ENCODE measurements around the gene IL1RAPL2. TPM values are rescaled to one million over a fixed set of nuclear protein-coding genes. Genes with fewer than 3 reads are reported as not detected.
"Not testable (repeated sequence)": the region's sequence is repeated elsewhere in the genome, so short reads cannot be mapped to it uniquely, and the experiment has no call there.

The IL1RAPL2 gene
- total RNA-seq, 1 donor from 2014 or later: not detected

DNA sequence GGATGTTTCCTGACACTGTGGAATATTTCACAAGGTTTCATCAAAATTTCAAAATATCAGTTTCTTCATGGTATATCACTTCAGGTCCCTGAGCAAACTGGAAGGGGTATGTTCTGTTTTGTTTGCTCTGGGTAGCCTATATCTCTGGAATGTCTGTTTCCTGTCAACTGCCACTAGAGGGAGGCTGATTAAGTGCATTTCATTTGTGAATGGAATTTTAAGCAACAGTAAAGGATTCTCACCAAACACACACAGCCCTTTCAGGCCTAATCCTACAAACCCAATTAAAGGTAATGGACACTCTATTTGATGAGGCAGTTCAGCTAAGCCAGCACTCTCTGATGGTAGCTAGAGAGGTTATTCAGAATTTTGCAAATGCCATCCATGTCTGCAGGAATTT, 347.3 kb downstream of the IL1RAPL2 start:
- Histone ChIP-seq H3K36me3 (ENCODE audit: control insufficient read depth, insufficient read depth, low read length) (no peaks in the 10 kb centered on the region), H3K27me3 (ENCODE audit: control insufficient read depth, insufficient read depth, low read length) (no peaks in the 10 kb centered on the region), H3K4me3 (ENCODE audit: low read depth, low read length) (no peak overlapping the region)
- DNase-seq (ENCODE audit: low read depth) (peak; percentile 10), FAIRE-seq (no peak)
- TF ChIP-seq, protein P1, sequence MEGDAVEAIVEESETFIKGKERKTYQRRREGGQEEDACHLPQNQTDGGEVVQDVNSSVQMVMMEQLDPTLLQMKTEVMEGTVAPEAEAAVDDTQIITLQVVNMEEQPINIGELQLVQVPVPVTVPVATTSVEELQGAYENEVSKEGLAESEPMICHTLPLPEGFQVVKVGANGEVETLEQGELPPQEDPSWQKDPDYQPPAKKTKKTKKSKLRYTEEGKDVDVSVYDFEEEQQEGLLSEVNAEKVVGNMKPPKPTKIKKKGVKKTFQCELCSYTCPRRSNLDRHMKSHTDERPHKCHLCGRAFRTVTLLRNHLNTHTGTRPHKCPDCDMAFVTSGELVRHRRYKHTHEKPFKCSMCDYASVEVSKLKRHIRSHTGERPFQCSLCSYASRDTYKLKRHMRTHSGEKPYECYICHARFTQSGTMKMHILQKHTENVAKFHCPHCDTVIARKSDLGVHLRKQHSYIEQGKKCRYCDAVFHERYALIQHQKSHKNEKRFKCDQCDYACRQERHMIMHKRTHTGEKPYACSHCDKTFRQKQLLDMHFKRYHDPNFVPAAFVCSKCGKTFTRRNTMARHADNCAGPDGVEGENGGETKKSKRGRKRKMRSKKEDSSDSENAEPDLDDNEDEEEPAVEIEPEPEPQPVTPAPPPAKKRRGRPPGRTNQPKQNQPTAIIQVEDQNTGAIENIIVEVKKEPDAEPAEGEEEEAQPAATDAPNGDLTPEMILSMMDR (IDR thresholded peaks at IDR 0.05; ENCODE audit: insufficient read depth, low read length, severe bottlenecking): peak; percentile 44

DNA sequence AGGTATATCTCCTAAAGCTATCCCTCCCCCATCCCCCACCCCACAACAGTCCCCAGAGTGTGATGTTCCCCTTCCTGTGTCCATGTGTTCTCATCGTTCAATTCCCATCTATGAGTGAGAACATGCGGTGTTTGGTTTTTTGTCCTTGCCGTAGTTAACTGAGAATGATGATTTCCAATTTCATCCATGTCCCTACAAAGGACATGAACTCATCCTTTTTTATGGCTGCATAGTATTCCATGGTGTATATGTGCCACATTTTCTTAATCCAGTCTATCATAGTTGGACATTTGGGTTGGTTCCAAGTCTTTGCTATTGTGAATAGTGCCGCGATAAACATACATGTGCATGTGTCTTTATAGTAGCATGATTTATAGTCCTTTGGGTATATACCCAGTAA, 348.7 kb downstream of the IL1RAPL2 start:
- FAIRE-seq; H3K36me3 ChIP-seq (ENCODE audit: control insufficient read depth, insufficient read depth, low read length); H3K4me3 ChIP-seq (ENCODE audit: low read depth, low read length); H3K27me3 ChIP-seq (ENCODE audit: control insufficient read depth, insufficient read depth, low read length); DNase-seq (ENCODE audit: low read depth): not testable (repeated sequence)

DNA sequence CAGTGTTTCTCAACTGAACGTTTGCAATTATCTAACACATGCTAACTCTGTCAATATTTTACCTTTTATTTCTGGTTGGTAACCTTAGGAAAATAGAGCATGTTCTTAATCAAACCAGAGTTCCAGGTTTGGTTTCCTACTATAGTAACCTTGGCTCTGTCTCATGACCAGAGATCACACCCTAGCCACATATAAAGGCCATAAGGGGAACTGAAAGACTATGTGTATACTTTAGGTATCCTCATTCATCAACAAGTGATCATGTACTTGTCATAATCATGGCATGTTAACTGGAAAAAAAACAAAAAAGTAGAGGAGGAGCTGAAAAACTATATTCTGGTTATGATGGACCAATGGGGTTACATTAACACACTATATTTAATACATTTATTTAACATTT, 352.1 kb downstream of the IL1RAPL2 start:
- TF ChIP-seq, protein P1 (IDR thresholded peaks at IDR 0.05; ENCODE audit: insufficient read depth, low read length, severe bottlenecking): no peak
- no peak for DNase-seq (ENCODE audit: low read depth)
- H3K36me3 ChIP-seq (ENCODE audit: control insufficient read depth, insufficient read depth, low read length): no peaks in the 10 kb centered on the region
- no peak overlapping the region for H3K4me3 ChIP-seq (ENCODE audit: low read depth, low read length)
- H3K27me3 ChIP-seq (ENCODE audit: control insufficient read depth, insufficient read depth, low read length): no peaks in the 10 kb centered on the region
- FAIRE-seq: no peak

DNA sequence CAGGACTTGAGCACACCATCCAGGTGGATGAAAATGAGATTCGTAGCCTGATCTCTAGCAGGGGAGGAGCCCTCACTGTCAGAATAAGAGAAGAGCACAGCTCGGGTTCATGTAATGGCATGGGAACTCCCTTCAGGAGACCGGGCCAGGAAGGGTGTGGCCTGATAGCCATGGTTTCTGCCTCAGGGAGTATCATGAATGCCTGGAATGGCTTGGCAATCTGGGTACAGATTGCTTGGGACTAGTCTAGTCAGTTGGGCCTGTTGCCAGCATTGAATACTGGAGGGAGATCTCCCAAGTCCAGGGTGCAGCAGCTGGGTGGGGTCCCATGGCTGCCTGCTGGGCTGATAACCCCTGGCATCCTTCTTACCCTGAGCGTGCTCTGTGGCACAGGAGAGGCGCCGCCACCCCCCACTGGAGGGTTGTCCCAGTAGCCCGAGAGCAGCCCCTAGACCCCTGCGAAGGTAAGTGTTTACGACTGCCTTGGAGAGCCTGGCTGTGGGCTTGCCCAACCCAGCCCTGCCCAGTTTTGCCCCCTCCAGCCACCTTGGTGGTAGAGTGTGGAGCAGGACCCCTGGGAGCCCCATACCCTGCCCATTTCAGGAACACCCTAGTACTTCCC, 355.7 kb downstream of the IL1RAPL2 start:
- FAIRE-seq (no peak), DNase-seq (ENCODE audit: low read depth) (no peak)
- TF ChIP-seq, protein P1 (IDR thresholded peaks at IDR 0.05; ENCODE audit: insufficient read depth, low read length, severe bottlenecking): no peak
- Histone ChIP-seq H3K4me3 (ENCODE audit: low read depth, low read length) (no peak overlapping the region), H3K36me3 (ENCODE audit: control insufficient read depth, insufficient read depth, low read length) (no peaks in the 10 kb centered on the region), H3K27me3 (ENCODE audit: control insufficient read depth, insufficient read depth, low read length) (no peaks in the 10 kb centered on the region)

DNA sequence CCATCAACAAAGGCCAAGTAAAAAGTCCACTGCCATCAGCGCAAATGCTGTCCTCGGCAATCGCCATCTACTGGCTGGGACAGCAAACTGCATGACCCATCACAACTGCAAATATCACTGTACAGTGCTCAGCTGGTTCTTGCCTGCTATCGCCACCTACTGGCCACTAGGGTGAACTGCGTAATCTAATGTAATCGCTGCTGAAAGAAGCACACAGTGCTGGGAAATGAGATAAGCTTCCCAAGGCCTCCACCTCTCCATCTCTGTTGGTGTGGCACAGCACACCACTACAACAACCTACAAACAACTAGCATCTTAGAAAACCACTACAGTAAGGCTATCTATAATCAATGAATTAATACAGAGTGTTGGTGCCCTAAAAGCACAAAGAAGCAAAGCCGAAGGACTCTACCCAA, 356.2 kb downstream of the IL1RAPL2 start:
- DNase-seq (ENCODE audit: low read depth): peak; percentile 57
- TF ChIP-seq, protein P1 (IDR thresholded peaks at IDR 0.05; ENCODE audit: insufficient read depth, low read length, severe bottlenecking): peak; percentile 90
- FAIRE-seq: peak; percentile 60
- Histone ChIP-seq H3K4me3 (ENCODE audit: low read depth, low read length) (no peak overlapping the region), H3K36me3 (ENCODE audit: control insufficient read depth, insufficient read depth, low read length) (no peaks in the 10 kb centered on the region), H3K27me3 (ENCODE audit: control insufficient read depth, insufficient read depth, low read length) (no peaks in the 10 kb centered on the region)

DNA sequence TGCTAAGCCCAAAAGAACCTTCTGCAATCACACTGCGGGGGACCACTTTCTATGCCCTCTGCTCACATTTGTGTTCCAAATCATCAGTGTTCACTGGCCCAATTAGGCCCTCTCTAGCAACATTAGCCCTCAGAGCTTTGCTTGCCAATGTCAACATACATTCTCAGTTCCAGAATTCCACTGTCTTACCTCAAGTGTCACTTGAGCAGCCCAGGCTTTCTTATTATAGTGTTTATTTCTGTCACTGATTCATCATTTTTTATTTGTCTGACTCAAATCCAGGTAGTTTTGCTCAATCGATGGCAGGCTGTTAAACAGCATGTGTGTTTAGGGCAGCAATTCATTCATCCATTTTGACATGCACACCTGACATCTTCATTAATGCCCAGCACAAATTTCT, 363.3 kb downstream of the IL1RAPL2 start:
- TF ChIP-seq, protein P1 (IDR thresholded peaks at IDR 0.05; ENCODE audit: insufficient read depth, low read length, severe bottlenecking): no peak
- DNase-seq (ENCODE audit: low read depth) (no peak), FAIRE-seq (no peak)
- Histone ChIP-seq H3K4me3 (ENCODE audit: low read depth, low read length) (no peak overlapping the region), H3K27me3 (ENCODE audit: control insufficient read depth, insufficient read depth, low read length) (no peaks in the 10 kb centered on the region), H3K36me3 (ENCODE audit: control insufficient read depth, insufficient read depth, low read length) (no peaks in the 10 kb centered on the region)
